ENCODE results near the gene ABCB6. TPM values are rescaled to one million over a fixed set of nuclear protein-coding genes. Genes with fewer than 3 reads are reported as not detected.
"Not testable (repeated sequence)": the region's sequence is repeated elsewhere in the genome, so short reads cannot be mapped to it uniquely, and the experiment has no call there.

The ABCB6 gene
- total and polyA plus RNA-seq, 8 donors, result 8.2 to 47.8 (median 22.0) TPM

DNA sequence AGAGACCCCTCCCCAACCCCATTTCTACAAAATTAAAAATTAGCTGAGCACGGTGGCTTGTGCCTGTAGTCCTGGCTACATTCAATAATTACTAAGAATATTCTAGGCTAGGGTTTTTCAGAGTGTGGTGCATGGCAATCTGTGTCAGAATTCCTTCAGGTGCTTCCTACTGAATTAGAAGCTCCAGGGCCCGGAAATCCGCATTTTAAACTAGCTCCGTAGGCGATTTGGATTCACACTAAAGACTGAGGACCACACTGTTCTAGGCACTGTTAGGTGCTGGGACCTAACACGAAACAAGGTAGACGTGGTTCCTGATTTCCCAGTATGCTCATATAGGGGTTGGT, 12.8 kb downstream of the ABCB6 start:
- DNase-seq, result no peak
- intact Hi-C loops (cut with DNase I; ENCODE audit: low total_unique reads), result no loop called here
- peak overlapping the region; percentile 97 to 98 (median 97) for H3K27ac ChIP-seq
- no peaks in the 10 kb centered on the region for H3K27me3 ChIP-seq
- H3K4me1 ChIP-seq, result peaks cover 15 to 38% (median 29%) of the 10 kb centered on the region in 4 donors
- WGBS, 5 donors, result 12 to 22% (median 13%) methylated on average over 7 of the region's 7 CpGs
- H3K4me3 ChIP-seq, result peak overlapping the region; percentile 56 to 83 (median 64)
- H3K36me3 ChIP-seq, result peaks cover 23 to 33% (median 32%) of the 10 kb centered on the region in 4 donors
- no peaks in the 10 kb centered on the region for H3K9me3 ChIP-seq
- TF ChIP-seq, protein P1, sequence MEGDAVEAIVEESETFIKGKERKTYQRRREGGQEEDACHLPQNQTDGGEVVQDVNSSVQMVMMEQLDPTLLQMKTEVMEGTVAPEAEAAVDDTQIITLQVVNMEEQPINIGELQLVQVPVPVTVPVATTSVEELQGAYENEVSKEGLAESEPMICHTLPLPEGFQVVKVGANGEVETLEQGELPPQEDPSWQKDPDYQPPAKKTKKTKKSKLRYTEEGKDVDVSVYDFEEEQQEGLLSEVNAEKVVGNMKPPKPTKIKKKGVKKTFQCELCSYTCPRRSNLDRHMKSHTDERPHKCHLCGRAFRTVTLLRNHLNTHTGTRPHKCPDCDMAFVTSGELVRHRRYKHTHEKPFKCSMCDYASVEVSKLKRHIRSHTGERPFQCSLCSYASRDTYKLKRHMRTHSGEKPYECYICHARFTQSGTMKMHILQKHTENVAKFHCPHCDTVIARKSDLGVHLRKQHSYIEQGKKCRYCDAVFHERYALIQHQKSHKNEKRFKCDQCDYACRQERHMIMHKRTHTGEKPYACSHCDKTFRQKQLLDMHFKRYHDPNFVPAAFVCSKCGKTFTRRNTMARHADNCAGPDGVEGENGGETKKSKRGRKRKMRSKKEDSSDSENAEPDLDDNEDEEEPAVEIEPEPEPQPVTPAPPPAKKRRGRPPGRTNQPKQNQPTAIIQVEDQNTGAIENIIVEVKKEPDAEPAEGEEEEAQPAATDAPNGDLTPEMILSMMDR (IDR thresholded peaks at IDR 0.05), result no peak
- TF ChIP-seq POLR2AphosphoS5 (IDR thresholded peaks at IDR 0.05), result no peak
- no peak for TF ChIP-seq POLR2A (IDR thresholded peaks at IDR 0.05)
- TF ChIP-seq EP300 (IDR thresholded peaks at IDR 0.05), result no peak

DNA sequence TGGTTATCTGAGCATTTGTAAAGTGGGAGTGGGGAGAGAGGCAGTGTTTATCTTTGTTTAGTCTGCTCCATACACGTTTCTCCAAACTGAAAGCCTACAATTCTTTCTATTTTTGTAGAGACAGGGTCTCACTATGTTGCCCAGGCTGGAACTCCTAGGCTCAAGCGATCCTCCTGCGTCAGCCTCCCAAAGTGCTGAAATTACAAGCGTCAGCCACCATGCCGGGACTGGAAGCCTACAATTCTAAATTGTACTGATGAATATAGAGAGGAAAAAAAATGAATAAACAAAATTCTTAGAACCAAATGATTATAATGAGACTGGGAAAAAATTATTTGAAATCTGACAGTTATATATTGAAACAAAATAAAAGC, 13.6 kb downstream of the ABCB6 start:
- DNase-seq, result no peak
- Histone ChIP-seq H3K27me3 (no peaks in the 10 kb centered on the region), H3K4me1 (peaks cover 15 to 38% (median 29%) of the 10 kb centered on the region in 4 donors), H3K9me3 (no peaks in the 10 kb centered on the region), H3K36me3 (peaks cover 15 to 25% (median 24%) of the 10 kb centered on the region in 4 donors), H3K4me3 (no peak overlapping the region), H3K27ac (no peak overlapping the region)
- intact Hi-C loops (cut with DNase I; ENCODE audit: low total_unique reads), result no loop called here
- 82 to 85% (median 84%) methylated on average over 5 of the region's 5 CpGs for WGBS, 5 donors
- TF ChIP-seq, protein P1 (IDR thresholded peaks at IDR 0.05), result no peak
- TF ChIP-seq POLR2A (IDR thresholded peaks at IDR 0.05), result no peak
- TF ChIP-seq EP300 (IDR thresholded peaks at IDR 0.05), result no peak
- TF ChIP-seq POLR2AphosphoS5 (IDR thresholded peaks at IDR 0.05), result no peak

DNA sequence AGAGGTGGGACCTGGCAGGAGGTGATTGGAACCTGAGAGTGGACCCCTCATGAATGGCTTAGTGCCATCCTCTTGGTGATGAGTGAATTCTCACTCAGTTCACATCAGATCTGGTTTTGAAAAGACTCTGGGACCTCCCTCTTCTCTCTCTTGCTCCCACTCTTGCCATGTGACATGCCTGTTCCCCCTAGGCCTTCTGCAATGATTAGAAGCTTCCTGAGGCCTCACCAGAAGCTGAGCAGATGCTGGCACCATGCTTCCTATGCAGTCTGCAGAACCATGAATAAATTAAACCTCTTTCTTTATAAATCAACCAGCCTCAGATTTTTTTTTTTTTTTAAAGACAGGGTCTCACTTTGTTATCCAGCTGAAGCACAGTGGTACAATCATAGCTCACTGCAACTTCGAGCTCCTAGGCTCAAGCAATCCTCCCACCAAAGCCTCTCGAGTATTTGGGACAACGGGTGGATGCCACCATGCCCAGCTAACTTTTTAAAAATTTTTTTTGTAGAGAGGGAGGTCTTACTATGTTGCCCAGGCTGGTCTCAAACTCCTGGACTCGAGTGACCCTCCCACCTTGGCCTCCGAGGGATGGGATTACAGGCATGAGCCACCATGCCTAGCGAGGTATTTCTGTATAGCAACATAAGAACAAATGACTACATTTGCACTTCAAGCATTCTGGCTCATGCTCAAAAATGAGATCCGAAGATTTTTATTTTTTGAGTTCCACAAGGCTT, 14.2 kb downstream of the ABCB6 start:
- H3K27ac ChIP-seq, result no peak overlapping the region
- peaks cover 9 to 19% (median 18%) of the 10 kb centered on the region in 4 donors for H3K36me3 ChIP-seq
- no peak overlapping the region for H3K4me3 ChIP-seq
- DNase-seq, result no peak
- H3K9me3 ChIP-seq, result no peaks in the 10 kb centered on the region
- peaks cover 15 to 38% (median 29%) of the 10 kb centered on the region in 4 donors for H3K4me1 ChIP-seq
- WGBS, 5 donors, result 83 to 93% (median 89%) methylated on average over 7 of the region's 7 CpGs
- intact Hi-C loops (cut with DNase I; ENCODE audit: low total_unique reads), result no loop called here
- H3K27me3 ChIP-seq, result peaks cover 0 to 4% (median 0%) of the 10 kb centered on the region in 3 donors
- TF ChIP-seq EP300 (IDR thresholded peaks at IDR 0.05) (no peak), POLR2A (IDR thresholded peaks at IDR 0.05) (no peak), POLR2AphosphoS5 (IDR thresholded peaks at IDR 0.05) (no peak)

DNA sequence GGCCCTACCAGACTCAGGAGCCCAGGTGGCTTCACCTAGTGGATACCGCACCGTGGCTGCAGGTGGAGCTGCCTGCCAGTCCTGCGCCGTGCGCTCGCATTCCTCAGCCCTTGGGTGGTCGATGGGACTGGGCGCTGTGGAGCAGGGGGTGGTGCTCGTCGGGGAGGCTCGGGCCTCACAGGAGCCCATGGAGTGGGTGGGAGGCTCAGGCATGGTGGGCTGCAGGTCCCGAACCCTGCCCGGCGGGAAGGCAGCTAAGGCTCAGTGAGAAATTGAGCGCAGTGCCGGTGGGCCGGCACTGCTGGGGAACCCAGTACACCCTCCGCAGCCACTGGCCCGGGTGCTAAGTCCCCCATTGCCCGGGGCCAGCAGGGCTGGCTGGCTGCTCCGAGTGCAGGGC, 17.4 kb downstream of the ABCB6 start:
- 88 to 92% (median 91%) methylated on average over 11 to 21 of the region's 21 CpGs for WGBS, 5 donors
- DNase-seq; H3K4me3 ChIP-seq; H3K27ac ChIP-seq; H3K9me3 ChIP-seq; H3K36me3 ChIP-seq; intact Hi-C loops (cut with DNase I; ENCODE audit: low total_unique reads); H3K27me3 ChIP-seq: not testable (repeated sequence)
- peaks cover 0 to 15% (median 10%) of the 10 kb centered on the region in 4 donors for H3K4me1 ChIP-seq

DNA sequence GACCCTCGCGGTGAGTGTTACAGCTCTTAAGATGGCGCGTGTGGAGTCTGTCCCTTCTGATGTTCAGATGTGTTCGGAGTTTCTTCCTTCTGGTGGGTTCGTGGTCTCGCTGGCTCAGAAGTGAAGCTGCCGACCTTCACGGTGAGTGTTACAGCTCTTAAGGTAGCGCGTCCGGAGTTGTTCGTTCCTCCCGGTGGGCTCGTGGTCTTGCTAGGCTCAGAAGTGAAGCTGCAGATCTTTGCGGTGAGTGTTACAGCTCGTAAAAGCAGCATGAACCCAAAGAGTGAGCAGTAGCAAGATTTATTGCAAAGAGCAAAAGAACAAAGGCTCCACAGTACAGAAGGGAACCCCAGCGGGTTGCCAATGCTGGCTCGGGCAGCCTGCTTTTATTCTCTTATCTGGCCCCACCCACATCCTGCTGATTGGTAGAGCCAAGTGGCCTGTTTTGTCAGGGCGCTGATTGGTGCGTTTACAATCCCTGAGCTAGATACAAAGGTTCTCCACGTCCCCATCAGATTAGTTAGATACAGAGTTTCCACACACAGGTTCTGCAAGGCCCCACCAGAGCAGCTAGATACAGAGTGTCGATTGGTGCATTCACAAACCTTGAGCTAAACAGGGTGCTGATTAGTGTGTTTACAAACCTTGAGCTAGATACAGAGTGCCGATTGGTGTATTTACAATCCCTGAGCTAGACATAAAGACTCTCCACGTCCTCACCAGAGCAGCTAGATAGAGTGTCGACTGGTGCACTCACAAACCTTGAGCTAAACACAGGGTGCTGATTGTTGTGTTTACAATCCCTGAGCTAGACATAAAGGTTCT, 18.0 kb downstream of the ABCB6 start:
- H3K27ac ChIP-seq; H3K4me3 ChIP-seq; H3K27me3 ChIP-seq; intact Hi-C loops (cut with DNase I; ENCODE audit: low total_unique reads); H3K9me3 ChIP-seq; H3K4me1 ChIP-seq; H3K36me3 ChIP-seq: not testable (repeated sequence)
- peak in 1 of 2 donors; percentile 5 for DNase-seq
- WGBS, 5 donors, result 68 to 75% (median 71%) methylated on average over 24 to 26 of the region's 26 CpGs
